ENCODE data around the gene HELZ2.

Gene HELZ2

GRCh38 chr20:63551068-63551467, 23.0 kb downstream of the HELZ2 start:
- no peak for DNase-seq

- DNase-seq, result no peak
Measured at GRCh38 chr20:63549679-63550282, 24.3 kb downstream of the HELZ2 start.

GRCh38 chr20:63549019-63549418, 25.0 kb downstream of the HELZ2 start:
- no peak for DNase-seq

GRCh38 chr20:63548542-63548941, 25.5 kb downstream of the HELZ2 start:
- DNase-seq, result no peak

- DNase-seq, result no peak
Measured at GRCh38 chr20:63547725-63548480, 26.1 kb downstream of the HELZ2 start, which contains the start of gene SRMS. TSS of gene SRMS (minus strand) at chr20:63547749. CDS start at chr20:63547463, 286 bp downstream.

- DNase-seq, result no peak
Measured at GRCh38 chr20:63546956-63547724, 26.9 kb downstream of the HELZ2 start.

- no peak for DNase-seq
Measured at GRCh38 chr20:63546256-63546955, 27.6 kb downstream of the HELZ2 start.

- no peak for DNase-seq
Measured at GRCh38 chr20:63545814-63546213, 28.2 kb downstream of the HELZ2 start.

- peak; percentile 81 for DNase-seq
Measured at GRCh38 chr20:63544958-63545516, 29.0 kb downstream of the HELZ2 start.

- no peak for DNase-seq
Measured at GRCh38 chr20:63544241-63544957, 29.6 kb downstream of the HELZ2 start.

GRCh38 chr20:63543733-63544132, 30.3 kb downstream of the HELZ2 start:
- no peak for DNase-seq

- DNase-seq, result no peak
Measured at GRCh38 chr20:63543131-63543530, 30.9 kb downstream of the HELZ2 start.

GRCh38 chr20:63542696-63543095, 31.3 kb downstream of the HELZ2 start:
- no peak for DNase-seq

- DNase-seq, result no peak
Measured at GRCh38 chr20:63542031-63542559, 31.9 kb downstream of the HELZ2 start.

GRCh38 chr20:63541371-63541770, 32.7 kb downstream of the HELZ2 start:
- no peak for DNase-seq

- DNase-seq, result peak; percentile 94
Measured at GRCh38 chr20:63540417-63541186, 33.4 kb downstream of the HELZ2 start.

- DNase-seq, result no peak
Measured at GRCh38 chr20:63539441-63540370, 34.3 kb downstream of the HELZ2 start.

GRCh38 chr20:63539092-63539430, 35.0 kb downstream of the HELZ2 start:
- DNase-seq, result no peak

GRCh38 chr20:63538204-63539091, 35.6 kb downstream of the HELZ2 start:
- DNase-seq, result no peak
